Testis (tissue), 2 donors: ENCODE measurements around the gene HDAC9.

Experiments used
- CTCF ChIP-seq, 3 experiments: fragments of 450-650 bp in 2 of 3; fragments of 200-600 bp in 1 of 3; sonication (generic) in 1 of 3; IDR thresholded peaks; one replicate each; pipeline ENCODE4 v1.5.1; 2016 to 2019; ENCODE audit warnings: antibody characterized with exemption in 3 of 3, mild to moderate bottlenecking in 2 of 3, moderate library complexity in 1 of 3
- POLR2A ChIP-seq: fragments of 450-650 bp; IDR thresholded peaks from one replicate; pipeline ENCODE4 v1.6.1; 2017; ENCODE audit warnings: antibody characterized with exemption, mild to moderate bottlenecking, moderate library complexity

GRCh38 chr7:18997477-18998150, 502.1 kb downstream of the HDAC9 start:
- TF ChIP-seq POLR2A = no peak
- no peak for TF ChIP-seq CTCF (IDR thresholded peaks at IDR 0.05)
